ENCODE results near the gene SLC25A14. TPM values are rescaled to one million over a fixed set of nuclear protein-coding genes. Genes with fewer than 3 reads are reported as not detected.

SLC25A14 gene
- polyA plus RNA-seq, 2 of the 4 experiments (the other 2 are of a cell fraction), result 23.0 to 34.8 TPM

- FAIRE-seq, result no peak
- ATAC-seq, result no peak
- Histone ChIP-seq H3K9me3 (no peaks in the 10 kb centered on the region), H3K4me3 (no peak overlapping the region), H3K4me2 (no peak overlapping the region), H3K27ac (no peak overlapping the region), H3K4me1 (no peaks in the 10 kb centered on the region)
- POLR2A ChIA-PET, result no interaction called here
- 92% methylated on average over 2 of the region's 2 CpGs for WGBS (ENCODE audit: missing lambda C conversion rate)
- CTCF ChIA-PET, result interaction anchor here (1.2 to 1.5 kb wide), 2 partner anchors 20 to 21 kb away, joined by 3 to 5 read pairs; no protein-coding TSS in a partner anchor
- no peak for TF ChIP-seq CEBPB (IDR thresholded peaks at IDR 0.05)
- no peak for TF ChIP-seq MAFK (IDR thresholded peaks at IDR 0.05; ENCODE audit: partially characterized antibody)
- TF ChIP-seq MAX (IDR thresholded peaks at IDR 0.05), result no peak
- no peak for TF ChIP-seq MYC (IDR thresholded peaks at IDR 0.05; ENCODE audit: borderline replicate concordance, low read length)
- TF ChIP-seq ATOH8 (CRISPR knock-in tag; IDR thresholded peaks at IDR 0.05; ENCODE audit: low read depth), result no peak
- TF ChIP-seq HEYL (CRISPR knock-in tag; IDR thresholded peaks at IDR 0.05), result no peak
- TF ChIP-seq KDM5A (IDR thresholded peaks at IDR 0.05), result no peak
- no peak for TF ChIP-seq RFX5 (IDR thresholded peaks at IDR 0.05)
- no peak for TF ChIP-seq CTCF (IDR thresholded peaks at IDR 0.05)
- TF ChIP-seq NR3C1 (IDR thresholded peaks at IDR 0.05), result no peak
- TF ChIP-seq FOSB (CRISPR knock-in tag; IDR thresholded peaks at IDR 0.05), result no peak
- no peak for TF ChIP-seq MAZ (IDR thresholded peaks at IDR 0.05; ENCODE audit: borderline replicate concordance, low read depth, low read length)
- TF ChIP-seq ZC3H11A (IDR thresholded peaks at IDR 0.05), result no peak
- no peak for TF ChIP-seq HOXB5 (CRISPR knock-in tag; IDR thresholded peaks at IDR 0.05)
- TF ChIP-seq RARB (CRISPR knock-in tag; IDR thresholded peaks at IDR 0.05), result no peak
- TF ChIP-seq TP53 (CRISPR knock-in tag; IDR thresholded peaks at IDR 0.05), result no peak
- TF ChIP-seq JUN (IDR thresholded peaks at IDR 0.05), result no peak
- no peak for TF ChIP-seq POLR2AphosphoS2 (conservative IDR thresholded peaks at IDR 0.05; ENCODE audit: low read length)
- no peak for DNase-seq (ENCODE audit: low read depth in 1 of 2, low spot score in 1 of 2)
These were observed 73.7 kb downstream of the SLC25A14 start for GRCh38 chrX:130413415-130413814.

GRCh38 chrX:130414800-130415199, 75.1 kb downstream of the SLC25A14 start:
- ATAC-seq (no peak), DNase-seq (ENCODE audit: low read depth in 1 of 2, low spot score in 1 of 2) (no peak), FAIRE-seq (no peak)
- 97% methylated on average over 5 of the region's 5 CpGs for WGBS (ENCODE audit: missing lambda C conversion rate)
- ChIA-PET POLR2A (no interaction called here), CTCF (interaction anchor here (1.5 kb wide), 1 partner anchor 21 kb away, joined by 5 read pairs; no protein-coding TSS in a partner anchor)
- Histone ChIP-seq H3K4me1 (no peaks in the 10 kb centered on the region), H3K9me3 (no peaks in the 10 kb centered on the region), H3K4me3 (no peak overlapping the region), H3K27ac (no peak overlapping the region), H3K4me2 (no peak overlapping the region)
- no peak for TF ChIP-seq NR3C1 (IDR thresholded peaks at IDR 0.05)
- no peak for TF ChIP-seq JUN (IDR thresholded peaks at IDR 0.05)
- TF ChIP-seq JUNB (IDR thresholded peaks at IDR 0.05), result no peak
- no peak for TF ChIP-seq REST (IDR thresholded peaks at IDR 0.05)
- no peak for TF ChIP-seq HOXB5 (CRISPR knock-in tag; IDR thresholded peaks at IDR 0.05)
- no peak for TF ChIP-seq E2F6 (IDR thresholded peaks at IDR 0.05; ENCODE audit: borderline replicate concordance, low read depth)
- TF ChIP-seq ESRRA (IDR thresholded peaks at IDR 0.05; ENCODE audit: borderline replicate concordance, low read length), result no peak
- no peak for TF ChIP-seq HDAC2 (IDR thresholded peaks at IDR 0.05)
- no peak for TF ChIP-seq RNF2 (IDR thresholded peaks at IDR 0.05; ENCODE audit: borderline replicate concordance, low read depth)
- no peak for TF ChIP-seq CBX8 (IDR thresholded peaks at IDR 0.05)
- no peak for TF ChIP-seq CBX2 (IDR thresholded peaks at IDR 0.05; ENCODE audit: borderline replicate concordance, low read depth)
- no peak for TF ChIP-seq MYC (IDR thresholded peaks at IDR 0.05; ENCODE audit: borderline replicate concordance, low read length)

Data from A549 (cell line).